Choroid plexus epithelial cell (primary cell): Measurements from ENCODE around the gene ANGPTL1.

Source experiments
- DNase-seq: peaks from one replicate; pipeline ENCODE4 v3.0.0-alpha.2; 2010; ENCODE audit warnings: low read depth
- H3K4me3 ChIP-seq: 2 replicates; pipeline ENCODE4 v1.5.1; 2011; ENCODE audit warnings: low read depth, mild to moderate bottlenecking, control low read depth, low read length, moderate library complexity
- CTCF ChIP-seq: conservative IDR thresholded peaks from 2 replicates; pipeline ENCODE4 v1.5.1; 2011; ENCODE audit warnings: low read depth, mild to moderate bottlenecking, control low read depth, inconsistent platforms, low read length, moderate library complexity

ANGPTL1 gene

GRCh38 chr1:178881950-178882349 lies 11.1 kb upstream of the ANGPTL1 start:
- TF ChIP-seq CTCF, result no peak
- DNase-seq, result no peak
- no peak overlapping the region for H3K4me3 ChIP-seq

- no peak for DNase-seq
- TF ChIP-seq CTCF, result no peak
- H3K4me3 ChIP-seq, result no peak overlapping the region
These were observed 7.0 kb upstream of the ANGPTL1 start for GRCh38 chr1:178877896-178878295.

GRCh38 chr1:178875936-178876335 lies 5.1 kb upstream of the ANGPTL1 start:
- TF ChIP-seq CTCF, result no peak
- no peak for DNase-seq
- no peak overlapping the region for H3K4me3 ChIP-seq

- DNase-seq, result no peak
- H3K4me3 ChIP-seq, result no peak overlapping the region
- no peak for TF ChIP-seq CTCF
These were observed 4.1 kb upstream of the ANGPTL1 start for GRCh38 chr1:178874966-178875365.

- H3K4me3 ChIP-seq, result no peak overlapping the region
- DNase-seq, result no peak
- TF ChIP-seq CTCF, result no peak
These were observed 859 bp upstream of the ANGPTL1 start for GRCh38 chr1:178871551-178872320.

GRCh38 chr1:178870221-178870620 lies 656 bp downstream of the ANGPTL1 start:
- DNase-seq, result no peak
- peak overlapping the region; percentile 47 for H3K4me3 ChIP-seq
- no peak for TF ChIP-seq CTCF

GRCh38 chr1:178869119-178869697 lies 1.7 kb downstream of the ANGPTL1 start:
- peak overlapping the region; percentile 47 for H3K4me3 ChIP-seq
- peak; percentile 87 for DNase-seq
- no peak for TF ChIP-seq CTCF
